IMR-90 (cell line): ENCODE results near the gene UBL5. TPM values are rescaled to one million over a fixed set of nuclear protein-coding genes. Genes with fewer than 3 reads are reported as not detected.

ENCODE experiments used
- ATAC-seq: fragments of 200-7000 bp; cut with Tn5 transposase; 2 replicates; pipeline ENCODE4 v1.9.1; 2020; ENCODE audit warnings: low read depth, mild to moderate bottlenecking, moderate library complexity
- BruUV-seq: library from RNA; stranded (reverse); fragments of 400-500 nt; replicated peaks from 2 replicates; lab custom pipeline; 2021; lab: Mats Ljungman, UMichigan
- CTCF ChIA-PET: fragments of 300-600 bp; formaldehyde crosslinking; extraction: SDS; loops from one replicate; lab custom pipeline; 2021; ENCODE audit warnings: antibody characterized with exemption; lab: Yijun Ruan, JAX
- POLR2A ChIA-PET: fragments of 300-600 bp; sonication (Branson Sonifier 250); formaldehyde crosslinking; loops from one replicate; lab custom pipeline; 2022; ENCODE audit warnings: antibody characterized with exemption; ENCODE audit not compliant: unreplicated experiment; lab: Charles Lee
- DNase-seq: peaks from one replicate; pipeline ENCODE4 v3.0.0; 2013
- H2AFZ ChIP-seq: replicated peaks from 2 replicates; pipeline ENCODE3; 2013; ENCODE audit warnings: low read length, mild to moderate bottlenecking; ENCODE audit not compliant: poor library complexity
- H2AK5ac ChIP-seq: 2 replicates; pipeline ENCODE4 v1.6.1; 2013; ENCODE audit warnings: low read depth, low read length, inconsistent platforms
- H2AK9ac ChIP-seq: replicated peaks from 2 replicates; pipeline ENCODE3; 2013; ENCODE audit warnings: mild to moderate bottlenecking, low read depth, low read length, moderate library complexity; ENCODE audit not compliant: poor library complexity
- H2BK120ac ChIP-seq: 2 replicates; pipeline ENCODE4 v1.6.1; 2013; ENCODE audit warnings: low read depth, low read length, inconsistent platforms
- H2BK15ac ChIP-seq: 3 replicates; pipeline ENCODE4 v1.6.1; 2013; ENCODE audit warnings: low read depth, low read length, inconsistent platforms
- H2BK20ac ChIP-seq: 2 replicates; pipeline ENCODE4 v1.6.1; 2013; ENCODE audit warnings: low read depth, mild to moderate bottlenecking, inconsistent platforms, low read length, moderate library complexity
- H2BK5ac ChIP-seq: 2 replicates; pipeline ENCODE4 v1.6.1; 2013; ENCODE audit warnings: mild to moderate bottlenecking, low read depth, low read length, inconsistent platforms; ENCODE audit not compliant: poor library complexity, severe bottlenecking
- H3K14ac ChIP-seq: replicated peaks from 2 replicates; pipeline ENCODE4 v1.6.1; 2013; ENCODE audit warnings: low read depth, low read length, inconsistent platforms
- H3K18ac ChIP-seq: 2 replicates; pipeline ENCODE4 v1.6.1; 2013; ENCODE audit warnings: low read depth, low read length, control low read depth
- H3K23ac ChIP-seq: 2 replicates; pipeline ENCODE4 v1.6.1; 2013; ENCODE audit warnings: low read depth, low read length, inconsistent platforms
- H3K27ac ChIP-seq: 2 replicates; pipeline ENCODE4 v1.5.1; 2013; ENCODE audit warnings: mild to moderate bottlenecking, control low read depth, low read length; ENCODE audit not compliant: insufficient read depth
- H3K27me3 ChIP-seq: 2 replicates; pipeline ENCODE4 v1.6.1; 2013; ENCODE audit warnings: low read length; ENCODE audit not compliant: control insufficient read depth, insufficient read depth
- H3K36me3 ChIP-seq: 2 replicates; pipeline ENCODE4 v1.6.1; 2013; ENCODE audit warnings: low read length, mixed read lengths; ENCODE audit not compliant: control insufficient read depth, insufficient read depth
- H3K4ac ChIP-seq: 2 replicates; pipeline ENCODE4 v1.6.1; 2013; ENCODE audit warnings: low read depth, low read length, inconsistent platforms
- H3K4me1 ChIP-seq: 2 replicates; pipeline ENCODE4 v1.6.1; 2013; ENCODE audit warnings: low read length, mixed read lengths; ENCODE audit not compliant: control insufficient read depth, insufficient read depth
- H3K4me2 ChIP-seq: 2 replicates; pipeline ENCODE4 v1.6.1; 2013; ENCODE audit warnings: low read depth, mild to moderate bottlenecking, control low read depth, low read length, moderate library complexity
- H3K4me3 ChIP-seq: 2 replicates; pipeline ENCODE4 v1.5.1; 2013; ENCODE audit warnings: low read depth, mild to moderate bottlenecking, control low read depth, low read length, moderate library complexity; ENCODE audit not compliant: insufficient read depth
- H3K56ac ChIP-seq: 2 replicates; pipeline ENCODE4 v1.6.1; 2013; ENCODE audit warnings: low read length, inconsistent platforms; ENCODE audit not compliant: insufficient read depth; ENCODE audit errors: extremely low read depth
- H3K79me1 ChIP-seq, 2 experiments: 2 replicates each; pipeline ENCODE4 v1.6.1; 2013; ENCODE audit warnings: low read length in 2 of 2, inconsistent platforms in 1 of 2, low read depth in 1 of 2
- H3K9ac ChIP-seq: 2 replicates; pipeline ENCODE4 v1.6.1; 2013; ENCODE audit warnings: low read depth, low read length, control low read depth
- H3K9me1 ChIP-seq: 2 replicates; pipeline ENCODE4 v1.6.1; 2013; ENCODE audit warnings: low read length, inconsistent platforms; ENCODE audit not compliant: insufficient read depth
- H3K9me3 ChIP-seq: 2 replicates; pipeline ENCODE4 v1.6.1; 2013; ENCODE audit warnings: low read length; ENCODE audit not compliant: control insufficient read depth, insufficient read depth
- H4K20me1 ChIP-seq: 2 replicates; pipeline ENCODE4 v1.6.1; 2013; ENCODE audit warnings: low read length, inconsistent platforms; ENCODE audit not compliant: insufficient read depth
- H4K5ac ChIP-seq: 2 replicates; pipeline ENCODE4 v1.6.1; 2013; ENCODE audit warnings: mild to moderate bottlenecking, low read depth, low read length, control low read depth
- H4K8ac ChIP-seq, 2 experiments: 2 replicates each; pipeline ENCODE4 v1.6.1; 2013; ENCODE audit warnings: low read depth in 2 of 2, low read length in 2 of 2, control low read depth in 1 of 2, inconsistent platforms in 1 of 2
- H4K91ac ChIP-seq: 2 replicates; pipeline ENCODE4 v1.6.1; 2013; ENCODE audit warnings: low read depth, low read length, inconsistent platforms; ENCODE audit not compliant: insufficient read depth
- BHLHE40 ChIP-seq: fragments of 150-350 bp; IDR thresholded peaks from 2 replicates; pipeline ENCODE4 v1.6.1; 2016; ENCODE audit warnings: mild to moderate bottlenecking, low read depth, low read length
- CEBPB ChIP-seq: IDR thresholded peaks from 2 replicates; pipeline ENCODE4 v1.6.1; 2012; ENCODE audit warnings: low read depth, low read length, improper control_type of control experiment
- FOS ChIP-seq: fragments of 150-350 bp; IDR thresholded peaks from 2 replicates; pipeline ENCODE4 v1.6.1; 2016; ENCODE audit warnings: low read depth, low read length
- MAFK ChIP-seq: IDR thresholded peaks from 2 replicates; pipeline ENCODE4 v1.6.1; 2012; ENCODE audit warnings: low read depth, low read length, improper control_type of control experiment
- MAZ ChIP-seq: IDR thresholded peaks from 2 replicates; pipeline ENCODE4 v1.6.1; 2012; ENCODE audit warnings: low read depth, mild to moderate bottlenecking, low read length, improper control_type of control experiment, moderate library complexity, borderline replicate concordance
- MXI1 ChIP-seq: IDR thresholded peaks from 2 replicates; pipeline ENCODE4 v1.6.1; 2012; ENCODE audit warnings: low read depth, mild to moderate bottlenecking, low read length, moderate library complexity, borderline replicate concordance
- NFE2L2 ChIP-seq: fragments of 150-350 bp; IDR thresholded peaks from 2 replicates; pipeline ENCODE4 v1.6.1; 2016; ENCODE audit warnings: low read depth, mild to moderate bottlenecking, low read length
- RAD21 ChIP-seq: IDR thresholded peaks from 2 replicates; pipeline ENCODE4 v1.6.1; 2012; ENCODE audit warnings: low read length, improper control_type of control experiment
- RCOR1 ChIP-seq: IDR thresholded peaks from 2 replicates; pipeline ENCODE4 v1.6.1; 2012; ENCODE audit warnings: mild to moderate bottlenecking, low read length, improper control_type of control experiment; ENCODE audit not compliant: insufficient replicate concordance
- RFX5 ChIP-seq: IDR thresholded peaks from 2 replicates; pipeline ENCODE4 v1.8.0; 2012; ENCODE audit warnings: low read depth, mild to moderate bottlenecking, low read length, moderate library complexity
- SMC3 ChIP-seq: fragments of 150-350 bp; IDR thresholded peaks from 2 replicates; pipeline ENCODE4 v1.6.1; 2016; ENCODE audit warnings: low read depth, mild to moderate bottlenecking, antibody characterized with exemption, low read length, moderate library complexity
- WGBS, 2 experiments: methylation state at CpG; one replicate each; pipeline versions ENCODE4 v1.1.5 to v1.1.7; 2013; ENCODE audit warnings: missing lambda C conversion rate in 2 of 2; ENCODE audit not compliant: insufficient read length in 1 of 2; ENCODE audit errors: extremely low coverage in 2 of 2; 5-methylcytosine and 5-hydroxymethylcytosine counted together
- dilution Hi-C: fragments of 300-500 bp; cut with HindIII; formaldehyde crosslinking; loops from one replicate; pipeline ENCODE4 v1.14.3; 2018; ENCODE audit warnings: low sequenced_read_pairs; ENCODE audit not compliant: unreplicated experiment
- in situ Hi-C: fragments of 300-500 bp; cut with MboI; formaldehyde crosslinking; loops from 3 replicates; pipeline ENCODE4 v1.14.3; 2019; ENCODE audit warnings: low sequenced_read_pairs, inconsistent platforms, mixed read lengths
- intact Hi-C: fragments of 100-400 bp; cut with micrococcal nuclease; formaldehyde crosslinking; loops from 2 replicates; pipeline ENCODE4 v1.10.0; 2022
- polyA plus RNA-seq, 3 experiments: library from polyadenylated mRNA; depleted of rRNA; stranded (reverse); fragments of >200 nt; gene quantifications; 2 replicates each; pipeline ENCODE4 v1.2.3, GENCODE V29; 2012; ENCODE audit warnings: low replicate concordance in 1 of 3
- total RNA-seq: library from RNA; depleted of rRNA; stranded (reverse); fragments of >200 nt; gene quantifications from 2 replicates; pipeline ENCODE4 v1.2.3, GENCODE V29; 2012
- TF ChIP-seq, protein P1 (sequence below): fragments of 150-350 bp; IDR thresholded peaks from 2 replicates; pipeline ENCODE4 v1.6.1; 2016; ENCODE audit warnings: low read depth, mild to moderate bottlenecking, low read length, moderate library complexity, borderline replicate concordance
- TF ChIP-seq, protein P2 (sequence below): fragments of 150-350 bp; IDR thresholded peaks from 2 replicates; pipeline ENCODE4 v1.6.1; 2017; ENCODE audit warnings: mild to moderate bottlenecking, antibody characterized with exemption, low read length, low read depth
- TF ChIP-seq, protein P3 (sequence below): conservative IDR thresholded peaks from 2 replicates; pipeline ENCODE4 v1.5.1; 2012; ENCODE audit warnings: mild to moderate bottlenecking, low read depth, low read length, improper control_type of control experiment

Gene UBL5
- total and polyA plus RNA-seq, 2 of the 4 experiments (the other 2 are of a cell fraction) = 434 to 1,091 TPM

DNA sequence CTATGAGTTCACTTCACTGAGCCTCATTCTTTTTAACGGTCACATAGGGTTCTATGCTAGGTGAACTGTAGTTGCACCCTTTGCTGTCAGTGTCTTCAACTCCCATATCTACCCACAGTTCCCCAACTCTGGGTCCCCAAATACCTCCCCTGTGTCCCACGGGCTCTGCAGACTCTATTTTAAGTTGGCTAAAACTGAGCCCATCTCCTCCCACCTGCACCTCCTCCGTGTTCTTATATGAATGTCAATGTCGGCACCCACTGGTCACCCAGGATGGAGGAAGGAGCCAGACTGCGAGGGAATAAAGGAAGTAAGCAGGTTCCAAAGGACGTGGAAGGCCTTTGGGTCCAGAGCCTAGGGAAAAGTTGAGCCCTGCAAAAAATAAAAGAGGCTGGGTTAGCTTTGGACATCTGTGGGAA is 6.6 kb downstream of the UBL5 start:
- in situ Hi-C loops = no loop called here
- WGBS, 2 experiments = 67% methylated on average over 1 of the region's 6 CpGs; no CpG with 5 or more reads in 1 of the 2 experiments
- H2AFZ ChIP-seq = peak overlapping the region; percentile 92
- H3K9me1 ChIP-seq = peaks cover 10% of the 10 kb centered on the region; the same call in 1 of the 2 replicates
- no TSS peak for BruUV-seq
- no peak for DNase-seq
- H3K23ac ChIP-seq = no peak overlapping the region
- no peak overlapping the region for H3K4ac ChIP-seq
- dilution Hi-C loops = no loop called here
- no peak overlapping the region for H3K27ac ChIP-seq
- H4K20me1 ChIP-seq = peaks cover 3% of the 10 kb centered on the region; the same call in 1 of the 2 replicates
- H4K5ac ChIP-seq = no peak overlapping the region
- peaks cover 21 to 70% of the 10 kb centered on the region in 2 experiments for H3K79me1 ChIP-seq
- H3K9me3 ChIP-seq = no peaks in the 10 kb centered on the region
- H2BK20ac ChIP-seq = no peak overlapping the region
- H2AK5ac ChIP-seq = no peak overlapping the region
- no peak overlapping the region for H2BK120ac ChIP-seq
- H4K8ac ChIP-seq = peak overlapping the region in 1 of 2 experiments; percentile 77; a peak in 1 of 4 replicates
- no peak for TF ChIP-seq MXI1
- no peak for TF ChIP-seq MAZ
- TF ChIP-seq NFE2L2 = no peak
- TF ChIP-seq, protein P1, sequence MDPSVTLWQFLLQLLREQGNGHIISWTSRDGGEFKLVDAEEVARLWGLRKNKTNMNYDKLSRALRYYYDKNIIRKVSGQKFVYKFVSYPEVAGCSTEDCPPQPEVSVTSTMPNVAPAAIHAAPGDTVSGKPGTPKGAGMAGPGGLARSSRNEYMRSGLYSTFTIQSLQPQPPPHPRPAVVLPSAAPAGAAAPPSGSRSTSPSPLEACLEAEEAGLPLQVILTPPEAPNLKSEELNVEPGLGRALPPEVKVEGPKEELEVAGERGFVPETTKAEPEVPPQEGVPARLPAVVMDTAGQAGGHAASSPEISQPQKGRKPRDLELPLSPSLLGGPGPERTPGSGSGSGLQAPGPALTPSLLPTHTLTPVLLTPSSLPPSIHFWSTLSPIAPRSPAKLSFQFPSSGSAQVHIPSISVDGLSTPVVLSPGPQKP = no peak
- TF ChIP-seq RFX5 = no peak
- no peak for TF ChIP-seq RCOR1
- TF ChIP-seq, protein P2, sequence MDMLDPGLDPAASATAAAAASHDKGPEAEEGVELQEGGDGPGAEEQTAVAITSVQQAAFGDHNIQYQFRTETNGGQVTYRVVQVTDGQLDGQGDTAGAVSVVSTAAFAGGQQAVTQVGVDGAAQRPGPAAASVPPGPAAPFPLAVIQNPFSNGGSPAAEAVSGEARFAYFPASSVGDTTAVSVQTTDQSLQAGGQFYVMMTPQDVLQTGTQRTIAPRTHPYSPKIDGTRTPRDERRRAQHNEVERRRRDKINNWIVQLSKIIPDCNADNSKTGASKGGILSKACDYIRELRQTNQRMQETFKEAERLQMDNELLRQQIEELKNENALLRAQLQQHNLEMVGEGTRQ = no peak
- TF ChIP-seq MAFK = no peak
- TF ChIP-seq RAD21 = no peak
- TF ChIP-seq, protein P3, sequence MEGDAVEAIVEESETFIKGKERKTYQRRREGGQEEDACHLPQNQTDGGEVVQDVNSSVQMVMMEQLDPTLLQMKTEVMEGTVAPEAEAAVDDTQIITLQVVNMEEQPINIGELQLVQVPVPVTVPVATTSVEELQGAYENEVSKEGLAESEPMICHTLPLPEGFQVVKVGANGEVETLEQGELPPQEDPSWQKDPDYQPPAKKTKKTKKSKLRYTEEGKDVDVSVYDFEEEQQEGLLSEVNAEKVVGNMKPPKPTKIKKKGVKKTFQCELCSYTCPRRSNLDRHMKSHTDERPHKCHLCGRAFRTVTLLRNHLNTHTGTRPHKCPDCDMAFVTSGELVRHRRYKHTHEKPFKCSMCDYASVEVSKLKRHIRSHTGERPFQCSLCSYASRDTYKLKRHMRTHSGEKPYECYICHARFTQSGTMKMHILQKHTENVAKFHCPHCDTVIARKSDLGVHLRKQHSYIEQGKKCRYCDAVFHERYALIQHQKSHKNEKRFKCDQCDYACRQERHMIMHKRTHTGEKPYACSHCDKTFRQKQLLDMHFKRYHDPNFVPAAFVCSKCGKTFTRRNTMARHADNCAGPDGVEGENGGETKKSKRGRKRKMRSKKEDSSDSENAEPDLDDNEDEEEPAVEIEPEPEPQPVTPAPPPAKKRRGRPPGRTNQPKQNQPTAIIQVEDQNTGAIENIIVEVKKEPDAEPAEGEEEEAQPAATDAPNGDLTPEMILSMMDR = no peak
- no peak for TF ChIP-seq BHLHE40
- no peak for TF ChIP-seq CEBPB
- TF ChIP-seq FOS = no peak
- no peak for TF ChIP-seq SMC3
- H2BK5ac ChIP-seq = no peak overlapping the region
- H2BK15ac ChIP-seq = no peak overlapping the region
- CTCF ChIA-PET = interaction anchor here (0.6 kb wide), 1 partner anchor 19 kb away, joined by 3 read pairs; no protein-coding TSS in a partner anchor
- no peak overlapping the region for H3K9ac ChIP-seq
- intact Hi-C loops = no loop called here
- POLR2A ChIA-PET = interaction anchor here (0.6 kb wide), 1 partner anchor 1567 kb away, joined by 3 read pairs; no protein-coding TSS in a partner anchor
- no peak overlapping the region for H4K91ac ChIP-seq
- H3K14ac ChIP-seq = no peak overlapping the region
- no peak for ATAC-seq
- H3K56ac ChIP-seq = no peak overlapping the region
- no peak overlapping the region for H3K18ac ChIP-seq
- peak overlapping the region; percentile 25 for H2AK9ac ChIP-seq
- no peaks in the 10 kb centered on the region; the same call in 1 of the 2 replicates for H3K4me1 ChIP-seq
- H3K4me3 ChIP-seq = peak overlapping the region; percentile 88
- H3K27me3 ChIP-seq = no peaks in the 10 kb centered on the region
- peak overlapping the region; percentile 85; the same call in 1 of the 2 replicates for H3K4me2 ChIP-seq
- peaks cover 11% of the 10 kb centered on the region for H3K36me3 ChIP-seq
